LNCaP clone FGC (cell line): ENCODE data around the gene FBXO21.
"Not testable (repeated sequence)": the region's sequence is repeated elsewhere in the genome, so short reads cannot be mapped to it uniquely, and the experiment has no call there.

Experiments used
- DNase-seq: peaks from one replicate; pipeline ENCODE4 v3.0.0-alpha.2; 2011; ENCODE audit warnings: low read depth
- H3K4me3 ChIP-seq: 2 replicates; pipeline ENCODE4 v1.5.1; 2011; ENCODE audit warnings: mild to moderate bottlenecking, low read depth, low read length, control low read depth
- TF ChIP-seq, protein P1 (sequence below): IDR thresholded peaks from 2 replicates; pipeline ENCODE4 v1.5.1; 2012; ENCODE audit warnings: mild to moderate bottlenecking; ENCODE audit not compliant: control insufficient read depth, insufficient read depth; ENCODE audit errors: extremely low read depth

FBXO21 gene

GRCh38 chr12:117227000-117227653 is 36.9 kb upstream of the FBXO21 start:
- no peak overlapping the region for H3K4me3 ChIP-seq
- TF ChIP-seq, protein P1, sequence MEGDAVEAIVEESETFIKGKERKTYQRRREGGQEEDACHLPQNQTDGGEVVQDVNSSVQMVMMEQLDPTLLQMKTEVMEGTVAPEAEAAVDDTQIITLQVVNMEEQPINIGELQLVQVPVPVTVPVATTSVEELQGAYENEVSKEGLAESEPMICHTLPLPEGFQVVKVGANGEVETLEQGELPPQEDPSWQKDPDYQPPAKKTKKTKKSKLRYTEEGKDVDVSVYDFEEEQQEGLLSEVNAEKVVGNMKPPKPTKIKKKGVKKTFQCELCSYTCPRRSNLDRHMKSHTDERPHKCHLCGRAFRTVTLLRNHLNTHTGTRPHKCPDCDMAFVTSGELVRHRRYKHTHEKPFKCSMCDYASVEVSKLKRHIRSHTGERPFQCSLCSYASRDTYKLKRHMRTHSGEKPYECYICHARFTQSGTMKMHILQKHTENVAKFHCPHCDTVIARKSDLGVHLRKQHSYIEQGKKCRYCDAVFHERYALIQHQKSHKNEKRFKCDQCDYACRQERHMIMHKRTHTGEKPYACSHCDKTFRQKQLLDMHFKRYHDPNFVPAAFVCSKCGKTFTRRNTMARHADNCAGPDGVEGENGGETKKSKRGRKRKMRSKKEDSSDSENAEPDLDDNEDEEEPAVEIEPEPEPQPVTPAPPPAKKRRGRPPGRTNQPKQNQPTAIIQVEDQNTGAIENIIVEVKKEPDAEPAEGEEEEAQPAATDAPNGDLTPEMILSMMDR = no peak
- DNase-seq = no peak

- H3K4me3 ChIP-seq = no peak overlapping the region
- no peak for DNase-seq
- TF ChIP-seq, protein P1 = no peak
Observed at GRCh38 chr12:117226505-117226904, 36.2 kb upstream of the FBXO21 start.

- H3K4me3 ChIP-seq = no peak overlapping the region
- DNase-seq = no peak
- TF ChIP-seq, protein P1 = no peak
Observed at GRCh38 chr12:117225179-117225578, 34.9 kb upstream of the FBXO21 start.

DNA sequence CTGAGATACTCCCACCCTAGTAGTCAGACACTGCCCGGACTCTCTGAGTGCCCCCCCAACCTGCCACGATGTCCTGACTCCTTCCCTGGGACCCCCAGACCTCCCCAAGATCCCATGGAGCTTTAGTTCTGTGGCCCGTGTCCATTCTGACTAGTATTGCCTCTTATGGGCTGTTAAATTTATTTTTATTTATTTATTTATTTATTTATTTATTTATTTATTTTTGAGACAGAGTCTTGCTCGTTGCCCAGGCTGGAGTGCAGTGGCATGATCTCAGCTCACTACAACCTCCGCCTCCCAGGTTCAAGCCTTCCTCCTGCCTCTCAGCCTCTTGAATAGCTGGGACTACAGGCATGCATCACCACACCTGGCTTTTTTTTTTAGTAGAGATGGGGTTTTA is 30.7 kb upstream of the FBXO21 start:
- not testable (repeated sequence) for DNase-seq, H3K4me3 ChIP-seq

DNA sequence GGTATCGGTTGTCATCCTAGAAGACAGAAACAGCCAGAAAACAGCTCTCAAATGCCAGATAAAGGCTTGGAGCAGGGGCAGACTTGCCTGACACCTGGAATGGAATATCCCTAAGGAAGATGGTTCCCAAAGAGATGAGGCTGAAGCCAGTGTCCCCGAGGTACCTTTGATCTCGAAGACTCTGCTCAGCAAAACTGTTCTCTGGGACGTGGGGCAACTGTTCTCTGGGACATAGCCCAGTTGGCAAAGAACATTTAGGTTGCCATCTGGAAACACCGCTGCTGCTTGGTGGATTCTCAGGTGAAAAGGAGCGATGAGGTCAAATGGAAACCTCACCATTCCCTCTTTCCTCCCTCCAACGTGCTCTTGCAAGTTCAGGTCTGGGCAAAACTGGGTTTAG is 27.9 kb upstream of the FBXO21 start:
- H3K4me3 ChIP-seq = no peak overlapping the region
- DNase-seq = no peak
- TF ChIP-seq, protein P1 = no peak

DNA sequence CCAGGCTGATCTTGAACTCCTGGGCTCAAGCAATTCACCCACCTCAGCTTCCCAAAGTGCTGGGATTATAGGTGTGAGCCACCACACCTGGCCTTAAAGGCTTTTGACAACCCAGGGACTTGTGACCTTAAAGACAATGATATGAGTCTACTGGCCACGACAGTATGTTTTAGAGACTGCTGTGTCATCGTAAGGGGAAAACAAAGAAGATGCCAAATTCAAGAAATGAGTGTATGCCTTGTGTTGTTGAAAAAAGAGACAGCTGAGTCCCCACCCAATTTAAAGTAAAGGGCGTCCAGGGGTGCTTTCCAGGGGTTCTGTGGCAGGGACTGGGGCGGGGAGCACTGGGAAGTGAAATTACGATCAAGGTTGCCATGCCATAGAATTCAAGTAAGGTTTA is 26.4 kb upstream of the FBXO21 start:
- H3K4me3 ChIP-seq = no peak overlapping the region
- TF ChIP-seq, protein P1 = no peak
- DNase-seq = no peak

- no peak overlapping the region for H3K4me3 ChIP-seq
- no peak for DNase-seq
- TF ChIP-seq, protein P1 = no peak
Observed at GRCh38 chr12:117214797-117215196, 24.5 kb upstream of the FBXO21 start.

DNA sequence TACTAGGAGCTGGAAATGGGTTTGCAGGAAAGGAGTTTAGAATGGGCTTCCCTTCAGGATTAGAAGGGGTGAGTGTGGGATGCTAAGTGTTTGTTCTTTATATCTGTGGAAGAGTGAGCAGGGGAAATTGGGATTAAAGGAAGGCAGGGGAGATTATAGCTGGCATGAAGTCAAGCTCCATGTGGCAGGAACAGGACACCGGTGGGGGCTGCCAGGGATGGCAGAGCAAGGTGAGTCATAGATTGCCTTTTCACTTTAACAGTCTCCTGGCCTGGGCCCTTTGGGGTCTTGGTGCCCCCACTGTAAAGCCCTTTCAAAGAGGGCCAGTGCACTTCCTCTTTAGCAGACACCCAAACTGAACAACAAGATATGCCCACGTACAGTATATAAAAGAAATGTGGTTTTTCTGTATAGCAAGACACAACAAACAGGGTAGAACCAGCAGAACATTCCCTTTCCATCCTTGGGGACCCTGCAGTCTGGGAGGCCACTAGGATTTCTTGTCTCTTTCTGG is 23.1 kb upstream of the FBXO21 start:
- TF ChIP-seq, protein P1 = no peak
- H3K4me3 ChIP-seq = no peak overlapping the region
- DNase-seq = no peak
